ENCODE results near the gene ACP4.
"Not testable (repeated sequence)": the region's sequence is repeated elsewhere in the genome, so short reads cannot be mapped to it uniquely, and the experiment has no call there.

ACP4 gene, protein sequence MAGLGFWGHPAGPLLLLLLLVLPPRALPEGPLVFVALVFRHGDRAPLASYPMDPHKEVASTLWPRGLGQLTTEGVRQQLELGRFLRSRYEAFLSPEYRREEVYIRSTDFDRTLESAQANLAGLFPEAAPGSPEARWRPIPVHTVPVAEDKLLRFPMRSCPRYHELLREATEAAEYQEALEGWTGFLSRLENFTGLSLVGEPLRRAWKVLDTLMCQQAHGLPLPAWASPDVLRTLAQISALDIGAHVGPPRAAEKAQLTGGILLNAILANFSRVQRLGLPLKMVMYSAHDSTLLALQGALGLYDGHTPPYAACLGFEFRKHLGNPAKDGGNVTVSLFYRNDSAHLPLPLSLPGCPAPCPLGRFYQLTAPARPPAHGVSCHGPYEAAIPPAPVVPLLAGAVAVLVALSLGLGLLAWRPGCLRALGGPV

GRCh38 chr19:50790396-50790795 is at the start of gene ACP4:
Gene ACP4, plus strand, starts transcription at chr19:50790415. Its CDS starts 0 bp downstream, at chr19:50790415.
- DNase-seq, result no peak

DNA sequence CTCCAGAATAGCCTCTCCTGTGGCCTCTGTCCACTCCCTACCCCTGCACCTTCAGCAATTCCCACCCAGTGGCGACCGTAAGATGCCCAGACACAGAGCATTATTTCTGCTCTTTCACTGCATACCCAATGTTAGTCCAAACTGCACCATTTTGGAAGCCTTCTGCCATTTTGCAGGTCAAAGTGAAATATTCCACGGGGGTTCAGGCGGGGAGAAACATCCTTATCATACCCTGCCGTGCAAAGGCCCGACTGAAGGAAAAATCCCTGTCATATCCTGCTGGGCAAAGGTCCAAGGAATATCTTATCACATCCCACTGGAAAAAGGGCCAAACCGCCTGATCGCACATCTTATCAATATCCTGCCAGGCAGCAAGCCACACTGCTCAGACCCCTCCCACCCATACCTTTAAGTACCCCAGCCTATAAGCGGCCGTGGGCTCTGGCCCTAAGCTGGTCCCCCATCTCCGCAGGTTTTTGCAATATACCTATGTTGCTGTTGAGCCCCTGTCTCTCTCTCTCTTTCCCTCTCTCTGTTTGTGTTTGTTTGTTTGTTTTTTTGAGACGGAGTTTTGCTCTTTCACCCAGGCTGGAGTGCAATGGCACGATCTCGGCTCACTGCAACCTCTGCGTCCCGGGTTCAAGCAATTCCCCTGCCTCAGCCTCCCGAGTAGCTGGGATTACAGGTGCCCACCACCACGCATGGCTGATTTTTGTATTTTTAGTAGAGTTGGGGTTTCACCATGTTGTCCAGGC is 48.9 kb upstream of the ACP4 start:
- no peak for DNase-seq

DNA sequence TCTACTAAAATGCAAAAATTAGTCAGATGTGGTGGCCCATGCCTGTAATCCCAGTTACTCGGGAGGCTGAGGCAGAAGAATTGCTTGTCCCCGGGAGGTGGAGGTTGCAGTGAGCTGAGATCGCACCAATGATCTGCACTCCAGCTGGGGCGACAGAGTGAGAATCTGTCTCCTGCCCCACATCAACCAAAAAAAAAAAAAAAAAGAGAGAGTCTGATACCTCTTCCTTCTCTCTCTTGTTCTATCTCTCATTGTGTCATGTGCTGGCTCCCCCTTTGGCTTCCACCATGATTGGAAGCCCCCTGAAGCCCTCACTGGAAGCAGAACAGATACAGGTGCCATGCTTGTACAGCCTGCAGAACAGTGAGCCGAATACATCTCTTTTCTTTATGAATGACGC is 46.7 kb upstream of the ACP4 start:
- DNase-seq, result no peak

- DNase-seq, result no peak
Measured at GRCh38 chr19:50745221-50745620, 45.0 kb upstream of the ACP4 start.

DNA sequence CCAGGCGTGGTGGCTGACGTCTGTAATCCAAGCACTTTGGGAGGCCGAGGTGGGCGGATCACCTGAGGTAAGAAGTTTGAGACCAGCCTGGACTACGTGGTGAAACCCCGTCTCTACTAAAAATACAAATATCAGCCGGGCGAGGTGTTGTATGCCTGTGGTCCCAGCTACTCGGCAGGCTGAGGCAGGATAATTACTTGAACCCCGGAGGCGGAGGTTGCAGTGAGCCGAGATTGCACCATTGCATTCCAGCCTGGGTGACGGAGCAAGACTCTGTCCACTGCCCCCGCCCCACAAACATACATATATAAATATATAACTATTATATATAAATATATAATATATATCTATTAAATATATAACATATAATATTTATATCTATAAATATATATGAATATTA is 43.1 kb upstream of the ACP4 start:
- not testable (repeated sequence) for DNase-seq

DNA sequence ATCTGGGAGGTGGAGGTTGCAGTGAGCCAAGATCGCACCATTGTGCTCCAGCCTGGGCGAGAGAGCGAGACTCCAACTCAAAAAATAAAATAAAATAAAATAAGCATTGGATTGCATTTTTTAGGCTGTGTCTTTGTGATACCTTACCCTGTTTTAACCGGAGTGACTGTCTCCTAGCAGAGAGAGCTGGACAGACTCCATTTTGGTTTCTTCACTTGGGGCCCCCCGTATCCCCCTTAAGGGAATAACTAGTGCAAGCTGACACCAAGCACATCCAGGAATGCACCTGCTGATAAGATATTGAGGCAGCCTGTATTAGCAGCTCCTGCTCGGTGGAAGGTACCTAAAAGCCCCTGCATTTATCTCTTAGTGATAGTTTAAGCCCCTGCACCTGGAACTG is 40.7 kb upstream of the ACP4 start:
- no peak for DNase-seq

DNA sequence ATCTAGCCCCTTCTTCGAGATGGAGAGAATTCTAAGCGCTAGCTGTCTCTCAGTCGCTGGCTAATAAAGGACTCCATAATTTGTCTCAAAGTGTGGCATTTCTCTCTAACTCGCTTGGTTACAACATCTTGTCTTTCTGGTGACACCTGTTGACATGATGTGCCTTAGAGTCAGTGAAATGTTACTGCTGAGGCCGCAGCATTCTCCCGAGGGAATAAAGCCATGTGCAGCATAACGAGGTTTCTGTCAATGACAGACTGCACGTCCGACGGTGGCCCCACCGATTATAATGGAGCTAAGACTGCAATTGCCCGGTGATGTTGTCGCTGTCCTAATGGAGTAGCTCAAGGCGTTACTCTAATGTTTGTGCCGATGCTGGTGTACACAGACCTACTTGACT is 40.2 kb upstream of the ACP4 start:
- DNase-seq, result no peak

- DNase-seq, result no peak
Measured at GRCh38 chr19:50753879-50754278, 36.3 kb upstream of the ACP4 start.

GRCh38 chr19:50756244-50756643 is 34.0 kb upstream of the ACP4 start:
- DNase-seq, result not testable (repeated sequence)

DNA sequence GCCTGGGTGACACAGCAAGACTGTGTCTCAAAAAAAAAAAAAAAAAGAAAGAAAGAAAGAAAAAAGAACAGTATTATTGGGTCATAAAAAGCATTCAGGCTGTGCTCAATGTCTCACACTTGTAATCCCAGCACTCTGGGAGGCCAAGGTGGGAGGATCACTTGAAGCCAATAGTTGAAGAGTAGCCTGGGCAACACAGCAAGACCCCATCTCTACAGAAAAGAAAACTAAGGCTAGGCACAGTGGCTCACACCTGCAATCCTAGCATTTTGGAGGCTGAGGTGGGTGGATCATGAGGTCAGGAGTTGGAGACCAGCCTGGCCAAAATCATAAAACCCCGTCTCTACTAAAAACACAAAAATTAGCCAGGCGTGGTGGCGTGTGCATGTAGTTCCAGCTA is 32.6 kb upstream of the ACP4 start:
- DNase-seq, result not testable (repeated sequence)

DNA sequence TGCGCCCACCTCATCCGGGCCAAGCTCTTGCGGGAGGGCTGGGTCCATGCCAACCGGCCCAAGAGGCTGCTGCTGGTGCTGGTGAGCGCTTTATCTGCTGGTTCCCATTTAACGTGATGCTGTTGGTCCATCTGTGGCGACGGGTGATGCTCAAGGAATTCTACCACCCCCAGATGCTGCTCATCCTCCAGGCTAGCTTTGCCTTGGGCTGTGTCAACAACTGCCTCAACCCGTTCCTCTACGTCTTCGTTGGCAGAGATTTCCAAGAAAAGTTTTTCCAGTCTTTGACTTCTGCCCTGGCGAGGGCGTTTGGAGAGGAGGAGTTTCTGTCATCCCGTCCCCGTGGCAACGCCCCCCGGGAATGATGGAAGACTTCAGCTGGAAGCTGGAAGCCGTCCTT is 31.1 kb upstream of the ACP4 start:
- DNase-seq, result not testable (repeated sequence)

DNA sequence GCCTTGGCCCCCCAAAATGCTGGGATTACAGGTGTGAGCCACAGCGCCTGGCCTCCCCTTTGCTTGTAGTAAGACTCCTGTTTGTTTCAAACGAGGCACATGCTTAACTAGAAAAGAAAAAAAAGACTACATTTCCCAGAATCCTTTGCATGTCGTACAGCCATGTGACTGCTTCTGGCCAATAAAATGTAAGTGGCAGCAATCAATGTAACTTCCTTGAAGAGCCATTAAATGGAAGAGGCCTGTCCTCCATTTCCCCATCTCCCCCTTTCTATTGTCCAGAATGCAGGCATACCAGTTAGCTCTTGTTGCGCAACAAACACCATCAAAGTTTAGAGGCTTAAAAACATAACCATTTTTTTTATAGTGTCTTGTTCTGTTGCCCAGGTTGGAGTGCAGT is 30.3 kb upstream of the ACP4 start:
- no peak for DNase-seq

GRCh38 chr19:50761501-50761900 is 28.7 kb upstream of the ACP4 start:
- not testable (repeated sequence) for DNase-seq

GRCh38 chr19:50763521-50763920 is 26.7 kb upstream of the ACP4 start:
- not testable (repeated sequence) for DNase-seq

DNA sequence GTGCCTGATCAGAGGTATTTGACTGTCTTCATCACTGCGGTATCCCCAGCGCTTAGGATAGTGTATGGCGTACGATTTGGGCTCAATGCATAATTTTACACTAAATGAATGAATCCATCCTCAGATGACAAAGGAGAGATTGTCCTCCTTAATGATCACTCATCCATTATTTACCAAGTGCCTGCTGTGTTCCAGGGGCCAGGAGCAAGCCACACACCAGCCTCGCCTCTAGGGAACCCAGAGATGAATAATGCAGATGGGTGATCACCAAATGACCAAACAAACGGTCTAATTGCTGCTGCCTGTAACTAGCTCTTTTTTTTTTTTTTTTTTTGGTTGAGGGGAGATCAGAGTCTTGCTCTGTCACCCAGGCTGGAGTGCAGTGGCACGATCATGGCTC is 25.8 kb upstream of the ACP4 start:
- no peak for DNase-seq

DNA sequence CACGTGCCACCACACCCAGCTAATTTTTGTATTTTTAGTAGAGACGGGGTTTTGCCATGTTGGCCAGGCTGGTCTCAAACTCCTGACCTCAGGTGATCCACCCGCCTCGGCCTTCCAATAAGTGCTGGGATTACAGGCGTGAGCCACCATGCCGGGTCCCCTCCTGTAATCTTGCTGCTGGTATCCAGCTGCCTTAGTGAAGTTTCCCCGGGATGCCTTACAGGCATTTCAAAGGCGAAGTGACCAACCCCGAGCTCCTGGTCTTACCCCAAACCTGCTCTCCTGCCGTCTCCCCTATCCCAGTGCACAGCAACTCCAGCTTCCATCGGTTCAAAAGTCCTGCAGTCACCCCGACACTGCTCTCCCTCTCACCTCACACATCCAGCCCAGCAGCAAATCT is 23.5 kb upstream of the ACP4 start:
- DNase-seq, result not testable (repeated sequence)

DNA sequence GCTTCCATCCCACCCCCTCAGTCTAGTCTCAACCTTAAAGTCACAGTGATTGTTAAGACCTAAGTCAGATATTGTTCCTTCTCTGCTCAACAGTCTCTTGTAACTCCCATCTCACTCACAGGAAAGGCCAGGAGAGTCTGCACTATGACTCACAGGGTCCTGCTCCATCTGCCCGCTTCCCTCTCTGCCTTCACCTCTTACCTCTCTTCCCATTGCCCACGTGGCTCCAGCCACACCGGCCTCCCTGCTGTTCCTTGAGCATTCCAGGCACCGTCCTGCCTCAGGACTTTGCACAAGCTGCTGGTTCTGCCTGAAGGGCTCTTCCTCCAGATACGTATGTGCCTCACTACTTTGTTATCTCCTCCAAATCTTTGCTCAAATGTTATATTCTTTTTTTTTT is 23.0 kb upstream of the ACP4 start:
- DNase-seq, result not testable (repeated sequence)

GRCh38 chr19:50768277-50768676 is 21.9 kb upstream of the ACP4 start:
- no peak for DNase-seq

DNA sequence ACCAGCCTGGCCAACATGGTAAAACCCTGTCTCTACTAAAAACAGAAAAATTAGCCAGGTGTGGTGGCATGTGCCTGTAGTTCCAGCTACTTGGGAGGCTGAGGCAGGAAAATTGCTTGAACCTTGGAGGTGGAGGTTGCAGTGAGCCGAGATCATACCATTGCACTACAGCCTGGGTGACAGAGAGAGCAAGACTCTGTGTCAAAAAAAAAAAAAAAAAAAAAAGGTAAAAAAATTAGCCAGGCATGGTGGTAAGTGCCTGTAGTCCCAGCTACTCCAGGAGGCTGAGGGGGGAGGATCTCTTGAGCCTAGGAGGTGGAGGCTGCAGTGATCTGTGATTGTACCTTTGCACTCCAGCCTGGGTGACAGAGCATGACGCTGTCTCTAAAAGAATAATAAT is 20.1 kb upstream of the ACP4 start, which contains the start of gene GPR32:
Gene GPR32 (plus strand): TSS at position 301 of the 400 bp plus-strand sequence. CDS start 137 bp downstream, outside the sequence.
- DNase-seq, result not testable (repeated sequence)

DNA sequence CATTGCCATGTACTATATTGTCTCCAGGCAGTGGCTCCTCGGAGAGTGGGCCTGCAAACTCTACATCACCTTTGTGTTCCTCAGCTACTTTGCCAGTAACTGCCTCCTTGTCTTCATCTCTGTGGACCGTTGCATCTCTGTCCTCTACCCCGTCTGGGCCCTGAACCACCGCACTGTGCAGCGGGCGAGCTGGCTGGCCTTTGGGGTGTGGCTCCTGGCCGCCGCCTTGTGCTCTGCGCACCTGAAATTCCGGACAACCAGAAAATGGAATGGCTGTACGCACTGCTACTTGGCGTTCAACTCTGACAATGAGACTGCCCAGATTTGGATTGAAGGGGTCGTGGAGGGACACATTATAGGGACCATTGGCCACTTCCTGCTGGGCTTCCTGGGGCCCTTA is 19.3 kb upstream of the ACP4 start:
- no peak for DNase-seq

DNA sequence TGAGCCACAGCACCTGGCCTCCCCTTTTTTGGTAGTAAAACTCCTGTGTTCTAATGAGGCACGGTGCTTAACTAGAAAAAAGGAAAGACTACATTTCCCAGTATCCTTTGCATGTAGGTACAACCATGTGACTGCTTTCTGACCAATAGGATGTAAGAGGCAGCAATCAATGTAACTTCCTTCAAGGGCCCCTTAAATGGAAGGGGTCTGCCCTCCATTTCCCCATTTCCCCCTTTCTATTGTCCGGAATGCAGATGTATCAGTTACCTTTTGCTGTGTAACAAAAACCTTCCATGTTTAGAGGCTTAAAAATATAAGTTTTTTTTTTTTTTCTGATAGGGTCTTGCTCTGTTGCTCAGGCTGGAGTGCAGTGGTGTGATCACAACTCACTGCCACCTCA is 17.7 kb upstream of the ACP4 start:
- no peak for DNase-seq

- DNase-seq, result not testable (repeated sequence)
Measured at GRCh38 chr19:50772912-50773311, 17.3 kb upstream of the ACP4 start.

DNA sequence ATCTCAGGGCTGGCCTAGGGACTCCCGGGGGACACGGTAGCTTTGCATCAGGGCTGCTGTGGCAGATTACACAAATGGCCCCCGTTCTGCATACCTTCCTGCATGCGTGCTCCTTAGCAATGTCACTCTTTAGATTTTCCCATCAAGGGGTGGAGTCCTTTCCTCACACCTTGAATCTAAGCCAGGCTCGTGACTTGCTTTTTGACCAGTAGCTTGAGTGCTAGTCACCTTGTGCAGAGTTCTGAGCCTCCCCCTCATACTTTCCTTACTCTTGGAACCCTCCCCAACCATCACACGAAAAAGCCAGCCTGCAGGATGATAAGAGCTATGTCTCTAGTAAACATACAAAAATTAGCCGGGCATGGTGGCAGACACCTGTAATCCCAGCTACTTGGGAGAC is 16.8 kb upstream of the ACP4 start:
- not testable (repeated sequence) for DNase-seq

- no peak for DNase-seq
Measured at GRCh38 chr19:50776131-50776530, 14.1 kb upstream of the ACP4 start.
